Liver (tissue), 3 donors: ENCODE results near the gene PKD1L1.

Experiments
- EGR1 ChIP-seq, 2 donors: IDR thresholded peaks; 2 replicates each; pipeline ENCODE4 v1.6.1; 2016 to 2018; ENCODE audit warnings: antibody characterized with exemption in 2 of 2, low read depth in 2 of 2
- RAD21 ChIP-seq, 2 donors: IDR thresholded peaks; 2 replicates each; pipeline ENCODE4 v1.6.1; 2016; ENCODE audit warnings: antibody characterized with exemption in 2 of 2, mild to moderate bottlenecking in 2 of 2
- RXRA ChIP-seq, 2 donors: IDR thresholded peaks; 2 replicates each; pipeline ENCODE4 v1.6.1; 2017 to 2018; ENCODE audit warnings: antibody characterized with exemption in 2 of 2, mild to moderate bottlenecking in 1 of 2
- YY1 ChIP-seq: IDR thresholded peaks from 2 replicates; pipeline ENCODE4 v1.6.1; 2016; ENCODE audit warnings: antibody characterized with exemption, mild to moderate bottlenecking
- TF ChIP-seq, protein P1 (sequence below): fragments of 150-350 bp; IDR thresholded peaks from 2 replicates; pipeline ENCODE4 v1.5.1; 2017; ENCODE audit warnings: improper control_type of control experiment, low read depth, low read length; ENCODE audit not compliant: missing input control
- TF ChIP-seq, protein P2 (sequence below): IDR thresholded peaks from 2 replicates; pipeline ENCODE4 v1.6.1; 2016; ENCODE audit warnings: antibody characterized with exemption
- TF ChIP-seq, protein P3 (sequence below): IDR thresholded peaks from 2 replicates; pipeline ENCODE4 v1.6.1; 2016; ENCODE audit warnings: antibody characterized with exemption
- donor health status: healthy.
- donor health status: healthy.

DNA sequence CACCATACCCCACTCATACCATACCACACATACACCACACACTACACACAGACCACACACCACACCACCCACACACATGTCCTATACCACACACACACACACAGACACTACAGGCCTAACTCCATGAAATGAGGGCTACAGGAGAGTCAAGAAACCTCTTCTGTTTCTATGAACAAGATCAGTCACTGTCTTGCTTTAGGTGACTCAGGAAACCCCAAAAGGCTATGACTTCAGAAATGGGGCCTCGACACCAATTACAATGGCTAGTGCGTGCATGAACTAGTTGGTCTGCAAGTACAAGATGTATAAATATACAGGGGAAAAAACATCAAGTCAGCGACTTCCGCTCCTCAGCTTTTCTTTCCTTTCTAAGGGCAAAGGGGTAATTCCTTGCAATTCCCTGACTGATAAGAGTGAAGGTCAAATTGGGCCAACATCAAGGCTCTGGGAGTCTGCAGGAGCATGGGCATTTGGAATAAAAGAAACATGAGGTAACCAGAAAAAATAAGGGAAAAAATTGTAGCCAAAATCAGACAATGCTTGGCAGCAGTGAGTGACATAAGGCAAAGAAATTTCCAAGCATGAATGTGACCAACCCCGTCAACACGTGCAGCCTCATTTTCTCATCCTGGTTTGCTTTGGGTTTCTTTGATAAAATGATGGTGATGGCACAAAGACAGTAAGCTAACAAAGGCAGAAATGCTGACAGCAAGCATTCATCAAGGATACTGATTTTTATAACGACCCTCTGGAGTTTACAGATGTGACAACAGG lies 1.5 kb downstream of the PKD1L1 start:
- TF ChIP-seq, protein P1, sequence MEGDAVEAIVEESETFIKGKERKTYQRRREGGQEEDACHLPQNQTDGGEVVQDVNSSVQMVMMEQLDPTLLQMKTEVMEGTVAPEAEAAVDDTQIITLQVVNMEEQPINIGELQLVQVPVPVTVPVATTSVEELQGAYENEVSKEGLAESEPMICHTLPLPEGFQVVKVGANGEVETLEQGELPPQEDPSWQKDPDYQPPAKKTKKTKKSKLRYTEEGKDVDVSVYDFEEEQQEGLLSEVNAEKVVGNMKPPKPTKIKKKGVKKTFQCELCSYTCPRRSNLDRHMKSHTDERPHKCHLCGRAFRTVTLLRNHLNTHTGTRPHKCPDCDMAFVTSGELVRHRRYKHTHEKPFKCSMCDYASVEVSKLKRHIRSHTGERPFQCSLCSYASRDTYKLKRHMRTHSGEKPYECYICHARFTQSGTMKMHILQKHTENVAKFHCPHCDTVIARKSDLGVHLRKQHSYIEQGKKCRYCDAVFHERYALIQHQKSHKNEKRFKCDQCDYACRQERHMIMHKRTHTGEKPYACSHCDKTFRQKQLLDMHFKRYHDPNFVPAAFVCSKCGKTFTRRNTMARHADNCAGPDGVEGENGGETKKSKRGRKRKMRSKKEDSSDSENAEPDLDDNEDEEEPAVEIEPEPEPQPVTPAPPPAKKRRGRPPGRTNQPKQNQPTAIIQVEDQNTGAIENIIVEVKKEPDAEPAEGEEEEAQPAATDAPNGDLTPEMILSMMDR, result no peak
- TF ChIP-seq, protein P2, sequence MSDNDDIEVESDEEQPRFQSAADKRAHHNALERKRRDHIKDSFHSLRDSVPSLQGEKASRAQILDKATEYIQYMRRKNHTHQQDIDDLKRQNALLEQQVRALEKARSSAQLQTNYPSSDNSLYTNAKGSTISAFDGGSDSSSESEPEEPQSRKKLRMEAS, result no peak
- TF ChIP-seq, protein P3, sequence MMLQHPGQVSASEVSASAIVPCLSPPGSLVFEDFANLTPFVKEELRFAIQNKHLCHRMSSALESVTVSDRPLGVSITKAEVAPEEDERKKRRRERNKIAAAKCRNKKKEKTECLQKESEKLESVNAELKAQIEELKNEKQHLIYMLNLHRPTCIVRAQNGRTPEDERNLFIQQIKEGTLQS, result no peak
- TF ChIP-seq EGR1 (IDR thresholded peaks at IDR 0.05; ENCODE audit: low read depth in 2 of 2) (no peak), RXRA (IDR thresholded peaks at IDR 0.05) (no peak), RAD21 (IDR thresholded peaks at IDR 0.05) (no peak), YY1 (no peak)
